ENCODE measurements around the gene MADD.

The MADD gene

GRCh38 chr11:47264119-47264518 is 5.8 kb upstream of the MADD start:
- Histone ChIP-seq H3K27ac (ENCODE audit: low read length) (no peak overlapping the region), H3K9me3 (ENCODE audit: control insufficient read depth in 2 of 2, low read length in 2 of 2) (no peaks in the 10 kb centered on the region), H3K4me3 (ENCODE audit: low read length in 2 of 2) (no peak overlapping the region), H3K9ac (ENCODE audit: low read length in 2 of 2) (no peak overlapping the region), H3K36me3 (ENCODE audit: control insufficient read depth in 2 of 2, insufficient read depth in 2 of 2, low read length in 2 of 2) (no peaks in the 10 kb centered on the region), H3K4me1 (ENCODE audit: control insufficient read depth, insufficient read depth, low read length) (peaks cover 16% of the 10 kb centered on the region), H3K27me3 (ENCODE audit: control insufficient read depth in 1 of 2, insufficient read depth in 2 of 2, low read length in 2 of 2) (no peaks in the 10 kb centered on the region)

- peaks cover 15% of the 10 kb centered on the region for H3K4me1 ChIP-seq (ENCODE audit: control insufficient read depth, insufficient read depth, low read length)
- no peak overlapping the region for H3K27ac ChIP-seq (ENCODE audit: low read length)
These were observed 5.4 kb upstream of the MADD start for GRCh38 chr11:47264521-47264920.

DNA sequence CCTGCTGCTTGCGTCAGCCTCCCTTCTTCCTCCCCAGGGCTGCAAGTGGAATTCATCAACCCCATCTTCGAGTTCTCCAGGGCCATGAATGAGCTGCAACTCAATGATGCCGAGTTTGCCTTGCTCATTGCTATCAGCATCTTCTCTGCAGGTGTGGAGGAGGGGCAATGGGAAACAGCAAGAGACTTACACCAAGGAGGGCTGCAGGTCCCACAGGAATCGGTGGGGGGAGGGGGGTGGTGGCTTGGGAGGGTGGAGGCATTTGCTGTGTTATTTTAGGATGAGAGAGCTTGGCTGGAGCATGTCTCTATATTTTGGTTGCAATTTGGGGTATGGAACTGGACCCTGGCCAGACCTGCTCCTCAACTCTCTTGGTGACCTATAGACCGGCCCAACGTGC is 2.1 kb upstream of the MADD start:
- no peak overlapping the region for H3K4me3 ChIP-seq (ENCODE audit: low read length in 2 of 2)
- H3K9ac ChIP-seq (ENCODE audit: low read length in 2 of 2), result no peak overlapping the region
- no peak overlapping the region for H3K27ac ChIP-seq (ENCODE audit: low read length)
- no peaks in the 10 kb centered on the region for H3K36me3 ChIP-seq (ENCODE audit: control insufficient read depth in 2 of 2, insufficient read depth in 2 of 2, low read length in 2 of 2)
- peaks cover 30% of the 10 kb centered on the region for H3K4me1 ChIP-seq (ENCODE audit: control insufficient read depth, insufficient read depth, low read length)
- H3K9me3 ChIP-seq (ENCODE audit: control insufficient read depth in 2 of 2, low read length in 2 of 2), result no peaks in the 10 kb centered on the region
- no peaks in the 10 kb centered on the region for H3K27me3 ChIP-seq (ENCODE audit: control insufficient read depth in 1 of 2, insufficient read depth in 2 of 2, low read length in 2 of 2)

More at GRCh38 chr11:47264521-47264920, 5.4 kb upstream of the MADD start:
- Histone ChIP-seq H3K9ac (ENCODE audit: low read length in 2 of 2) (no peak overlapping the region), H3K27me3 (ENCODE audit: control insufficient read depth in 1 of 2, insufficient read depth in 2 of 2, low read length in 2 of 2) (no peaks in the 10 kb centered on the region), H3K9me3 (ENCODE audit: control insufficient read depth in 2 of 2, low read length in 2 of 2) (no peaks in the 10 kb centered on the region), H3K4me3 (ENCODE audit: low read length in 2 of 2) (no peak overlapping the region), H3K36me3 (ENCODE audit: control insufficient read depth in 2 of 2, insufficient read depth in 2 of 2, low read length in 2 of 2) (no peaks in the 10 kb centered on the region)

- no peaks in the 10 kb centered on the region for H3K36me3 ChIP-seq (ENCODE audit: control insufficient read depth in 2 of 2, insufficient read depth in 2 of 2, low read length in 2 of 2)
- H3K9me3 ChIP-seq (ENCODE audit: control insufficient read depth in 2 of 2, low read length in 2 of 2), result no peaks in the 10 kb centered on the region
- H3K9ac ChIP-seq (ENCODE audit: low read length in 2 of 2), result peak overlapping the region; percentile 13 to 80
- no peaks in the 10 kb centered on the region for H3K27me3 ChIP-seq (ENCODE audit: control insufficient read depth in 1 of 2, insufficient read depth in 2 of 2, low read length in 2 of 2)
- H3K4me1 ChIP-seq (ENCODE audit: control insufficient read depth, insufficient read depth, low read length), result peaks cover 30% of the 10 kb centered on the region
- H3K27ac ChIP-seq (ENCODE audit: low read length), result peak overlapping the region; percentile 84
- H3K4me3 ChIP-seq (ENCODE audit: low read length in 2 of 2), result peak overlapping the region; percentile 81 to 93
These were observed 1.4 kb upstream of the MADD start for GRCh38 chr11:47268448-47269001.

GRCh38 chr11:47269002-47269828 is 718 bp upstream of the MADD start:
- H3K27me3 ChIP-seq (ENCODE audit: control insufficient read depth in 1 of 2, insufficient read depth in 2 of 2, low read length in 2 of 2), result no peaks in the 10 kb centered on the region
- no peaks in the 10 kb centered on the region for H3K9me3 ChIP-seq (ENCODE audit: control insufficient read depth in 2 of 2, low read length in 2 of 2)
- peak overlapping the region; percentile 81 to 93 for H3K4me3 ChIP-seq (ENCODE audit: low read length in 2 of 2)
- H3K9ac ChIP-seq (ENCODE audit: low read length in 2 of 2), result peak overlapping the region; percentile 75 to 80
- H3K36me3 ChIP-seq (ENCODE audit: control insufficient read depth in 2 of 2, insufficient read depth in 2 of 2, low read length in 2 of 2), result no peaks in the 10 kb centered on the region
- H3K27ac ChIP-seq (ENCODE audit: low read length), result peak overlapping the region; percentile 84
- H3K4me1 ChIP-seq (ENCODE audit: control insufficient read depth, insufficient read depth, low read length), result peaks cover 30% of the 10 kb centered on the region

DNA sequence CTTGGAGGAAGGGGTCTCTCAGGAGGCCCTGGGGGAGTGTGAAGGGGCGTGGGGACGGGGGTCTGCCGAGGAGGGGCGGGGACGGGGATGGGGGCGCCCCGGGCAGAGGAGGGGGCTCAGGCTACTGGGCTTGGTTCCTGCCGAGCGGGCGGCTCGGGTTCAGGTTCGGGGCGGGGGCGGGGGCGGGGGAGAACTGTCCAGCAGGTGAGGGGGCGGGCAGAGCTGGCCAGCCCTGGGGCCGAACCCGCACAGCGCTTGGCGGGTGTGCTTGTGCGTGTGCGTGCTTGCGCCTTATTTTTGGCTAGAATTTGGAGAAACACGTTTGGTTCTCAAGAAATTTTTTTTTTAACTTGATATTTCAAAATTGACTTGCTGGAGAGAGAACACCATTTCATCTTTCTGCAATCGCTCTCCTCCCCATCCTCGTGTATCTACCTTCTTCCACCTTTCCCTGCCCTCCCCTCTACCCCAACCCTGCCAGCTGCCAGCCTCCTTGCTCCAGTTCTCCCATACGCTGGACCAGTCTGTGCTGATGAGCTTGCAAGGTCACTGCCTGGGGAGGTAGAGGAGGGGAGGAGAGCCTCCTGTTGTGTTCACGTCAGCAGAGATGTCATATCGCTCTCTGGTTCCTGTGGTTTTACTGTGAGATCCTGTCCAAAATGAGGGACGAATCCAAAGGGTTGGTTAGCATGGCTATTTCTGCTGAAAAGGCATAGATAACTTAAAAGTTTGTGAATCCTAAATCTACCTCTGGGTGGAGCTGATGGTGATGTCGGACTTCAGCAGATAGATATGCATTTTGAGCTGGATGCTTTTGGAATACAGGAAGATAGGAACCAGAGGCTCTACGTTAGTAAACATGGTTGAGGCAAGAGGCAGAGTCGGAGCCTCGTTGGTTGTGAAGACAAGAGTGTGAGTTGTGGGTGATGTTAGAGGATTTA is 668 bp downstream of the MADD start:
- Histone ChIP-seq H3K27ac (ENCODE audit: low read length) (peak overlapping the region; percentile 84), H3K9ac (ENCODE audit: low read length in 2 of 2) (peak overlapping the region; percentile 62 to 80), H3K4me3 (ENCODE audit: low read length in 2 of 2) (peak overlapping the region; percentile 81 to 93), H3K27me3 (ENCODE audit: control insufficient read depth in 1 of 2, insufficient read depth in 2 of 2, low read length in 2 of 2) (no peaks in the 10 kb centered on the region), H3K9me3 (ENCODE audit: control insufficient read depth in 2 of 2, low read length in 2 of 2) (no peaks in the 10 kb centered on the region), H3K36me3 (ENCODE audit: control insufficient read depth in 2 of 2, insufficient read depth in 2 of 2, low read length in 2 of 2) (peaks cover 2 to 10% of the 10 kb centered on the region in 2 donors), H3K4me1 (ENCODE audit: control insufficient read depth, insufficient read depth, low read length) (peaks cover 30% of the 10 kb centered on the region)

DNA sequence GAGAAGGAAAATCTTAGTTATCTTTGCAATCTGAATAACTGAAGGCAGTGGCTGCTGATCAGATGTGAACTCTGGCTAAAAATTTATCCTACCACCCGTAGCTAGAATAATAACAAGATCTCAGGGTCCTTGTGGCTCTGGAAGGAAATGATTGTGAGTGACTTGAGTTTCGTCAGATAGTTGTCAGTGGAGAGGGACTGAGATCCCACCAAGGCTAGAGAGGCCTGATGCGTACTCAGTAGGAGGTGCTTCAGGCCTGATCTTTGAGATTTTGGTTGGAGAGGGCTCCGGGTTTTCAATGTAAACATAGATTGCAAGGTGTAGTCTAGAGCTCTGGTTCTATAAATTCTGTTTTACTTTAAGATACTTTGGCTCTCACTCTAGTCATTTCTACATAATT is 1.4 kb downstream of the MADD start:
- peak overlapping the region in 1 of 2 donors; percentile 31 for H3K9ac ChIP-seq (ENCODE audit: low read length in 2 of 2)
- H3K4me3 ChIP-seq (ENCODE audit: low read length in 2 of 2), result peak overlapping the region; percentile 64 to 81
- H3K27ac ChIP-seq (ENCODE audit: low read length), result peak overlapping the region; percentile 64
- no peaks in the 10 kb centered on the region for H3K9me3 ChIP-seq (ENCODE audit: control insufficient read depth in 2 of 2, low read length in 2 of 2)
- H3K36me3 ChIP-seq (ENCODE audit: control insufficient read depth in 2 of 2, insufficient read depth in 2 of 2, low read length in 2 of 2), result peaks cover 9 to 17% of the 10 kb centered on the region in 2 donors
- H3K27me3 ChIP-seq (ENCODE audit: control insufficient read depth in 1 of 2, insufficient read depth in 2 of 2, low read length in 2 of 2), result no peaks in the 10 kb centered on the region
- peaks cover 30% of the 10 kb centered on the region for H3K4me1 ChIP-seq (ENCODE audit: control insufficient read depth, insufficient read depth, low read length)

- Histone ChIP-seq H3K9ac (ENCODE audit: low read length in 2 of 2) (no peak overlapping the region), H3K4me1 (ENCODE audit: control insufficient read depth, insufficient read depth, low read length) (peaks cover 30% of the 10 kb centered on the region), H3K4me3 (ENCODE audit: low read length in 2 of 2) (no peak overlapping the region), H3K27ac (ENCODE audit: low read length) (no peak overlapping the region), H3K27me3 (ENCODE audit: control insufficient read depth in 1 of 2, insufficient read depth in 2 of 2, low read length in 2 of 2) (no peaks in the 10 kb centered on the region), H3K36me3 (ENCODE audit: control insufficient read depth in 2 of 2, insufficient read depth in 2 of 2, low read length in 2 of 2) (peaks cover 15 to 25% of the 10 kb centered on the region in 2 donors), H3K9me3 (ENCODE audit: control insufficient read depth in 2 of 2, low read length in 2 of 2) (no peaks in the 10 kb centered on the region)
These were observed 2.2 kb downstream of the MADD start for GRCh38 chr11:47271961-47272661.

DNA sequence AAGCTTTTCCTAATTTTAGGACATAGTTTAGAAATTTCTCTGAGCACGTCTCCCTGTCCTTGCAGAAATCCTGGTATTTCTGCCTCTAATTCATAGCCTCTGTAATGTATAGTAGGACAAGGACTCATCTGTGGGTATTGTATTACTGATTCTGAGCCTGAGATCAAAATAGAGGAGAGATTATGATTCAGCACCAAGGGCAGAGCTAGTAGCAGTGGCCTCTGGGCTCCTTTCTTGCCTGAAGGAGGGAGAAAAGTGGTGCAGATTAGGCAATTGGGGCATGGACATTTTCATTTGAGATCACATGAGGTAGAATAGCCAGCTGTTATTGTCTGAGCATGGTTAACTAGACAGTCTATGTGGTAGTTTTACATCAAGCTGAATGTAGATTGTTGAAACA is 2.8 kb downstream of the MADD start:
- Histone ChIP-seq H3K9ac (ENCODE audit: low read length in 2 of 2) (no peak overlapping the region), H3K4me1 (ENCODE audit: control insufficient read depth, insufficient read depth, low read length) (peaks cover 30% of the 10 kb centered on the region), H3K27me3 (ENCODE audit: control insufficient read depth in 1 of 2, insufficient read depth in 2 of 2, low read length in 2 of 2) (no peaks in the 10 kb centered on the region), H3K9me3 (ENCODE audit: control insufficient read depth in 2 of 2, low read length in 2 of 2) (no peaks in the 10 kb centered on the region), H3K27ac (ENCODE audit: low read length) (no peak overlapping the region), H3K4me3 (ENCODE audit: low read length in 2 of 2) (no peak overlapping the region), H3K36me3 (ENCODE audit: control insufficient read depth in 2 of 2, insufficient read depth in 2 of 2, low read length in 2 of 2) (peaks cover 17 to 30% of the 10 kb centered on the region in 2 donors)
